Activated CD4-positive, alpha-beta memory T cell treated with anti-CD3 and anti-CD28 coated beads, Interleukin-2, amount 10 ng/mL, durations not matched to agents 7 days and 5 days (primary cell): ENCODE results near the gene IQCN. TPM values are rescaled to one million over a fixed set of nuclear protein-coding genes. Genes with fewer than 3 reads are reported as not detected.
"Not testable (repeated sequence)": the region's sequence is repeated elsewhere in the genome, so short reads cannot be mapped to it uniquely, and the experiment has no call there.

ENCODE experiments used
- CTCF ChIA-PET: fragments of 350-600 bp; sonication (Branson Sonifier 250); formaldehyde crosslinking; loops from one replicate; lab custom pipeline; 2021; ENCODE audit warnings: antibody characterized with exemption, inconsistent platforms; lab: Charles Lee
- POLR2A ChIA-PET: fragments of 350-600 bp; sonication (Branson Sonifier 250); formaldehyde crosslinking; loops from one replicate; lab custom pipeline; 2021; ENCODE audit warnings: antibody characterized with exemption; lab: Charles Lee
- DNase-seq: peaks from one replicate; pipeline ENCODE4 v3.0.0-alpha.2; 2020
- H3K27ac Mint-ChIP-seq: one replicate; pipeline ENCODE4 v1.8.0; 2021; ENCODE audit warnings: mild to moderate bottlenecking, mixed read lengths
- H3K27me3 Mint-ChIP-seq: one replicate; pipeline ENCODE4 v1.8.0; 2021; ENCODE audit warnings: mixed read lengths
- H3K36me3 Mint-ChIP-seq: one replicate; pipeline ENCODE4 v1.8.0; 2021; ENCODE audit warnings: low read depth, mixed read lengths
- H3K4me1 Mint-ChIP-seq: one replicate; pipeline ENCODE4 v1.8.0; 2021; ENCODE audit warnings: mixed read lengths
- H3K4me3 Mint-ChIP-seq: one replicate; pipeline ENCODE4 v1.8.0; 2021; ENCODE audit warnings: mild to moderate bottlenecking, mixed read lengths
- H3K9me3 Mint-ChIP-seq: one replicate; pipeline ENCODE4 v1.8.0; 2021; ENCODE audit warnings: mixed read lengths
- total RNA-seq, 2 experiments: library from RNA; stranded (reverse); gene quantifications; one replicate each; pipeline ENCODE4 v1.2.3, GENCODE V29; 2021

The IQCN gene
- total RNA-seq, 2 experiments from 2014 or later = 1.6 to 1.7 TPM

- H3K4me1 Mint-ChIP-seq, H3K27ac Mint-ChIP-seq, POLR2A ChIA-PET, H3K9me3 Mint-ChIP-seq, H3K36me3 Mint-ChIP-seq, H3K4me3 Mint-ChIP-seq, DNase-seq: not testable (repeated sequence)
- peaks cover 12% of the 10 kb centered on the region for H3K27me3 Mint-ChIP-seq
- CTCF ChIA-PET = interaction anchor here (1.6 to 1.8 kb wide), 2 partner anchors 42 to 70 kb away, joined by 4 to 12 read pairs; no protein-coding TSS in a partner anchor
Observed at GRCh38 chr19:18209912-18210311, 64.3 kb downstream of the IQCN start.

GRCh38 chr19:18208098-18208951 lies 65.9 kb downstream of the IQCN start:
- Mint-ChIP-seq H3K27ac (no peak overlapping the region), H3K27me3 (peaks cover 10% of the 10 kb centered on the region), H3K4me1 (peaks cover 15% of the 10 kb centered on the region), H3K9me3 (no peaks in the 10 kb centered on the region), H3K4me3 (no peak overlapping the region), H3K36me3 (no peaks in the 10 kb centered on the region)
- CTCF ChIA-PET = interaction anchor here (0.5 to 8.5 kb wide), 14 partner anchors 11 to 1306 kb away, joined by 3 to 70 read pairs (median 4); no protein-coding TSS in a partner anchor
- POLR2A ChIA-PET = no interaction called here
- DNase-seq = peak; percentile 58

Other genes starting within 250 kb of the IQCN start
- 10 to 100 TPM; 66.1 to 70.6 TPM for gene IL12RB1, start 187.5 kb downstream of the IQCN start, total RNA-seq
- 10 to 100 TPM; 29.2 to 29.9 TPM for gene MAST3, start 176.7 kb downstream of the IQCN start, total RNA-seq
- 10 to 100 TPM; 10.9 to 11.3 TPM for gene PIK3R2, start 121.3 kb downstream of the IQCN start, total RNA-seq
- 10 to 100 TPM; 48.0 to 55.6 TPM for gene IFI30, start 100.6 kb downstream of the IQCN start, total RNA-seq
- gene MPV17L2, start 81.2 kb downstream of the IQCN start, total RNA-seq = 1 to 10 TPM; 6.2 to 6.3 TPM
- 1 to 10 TPM; 3.7 to 5.3 TPM for gene RAB3A, start 70.4 kb downstream of the IQCN start, total RNA-seq
- gene PDE4C, start 48.0 kb downstream of the IQCN start, total RNA-seq = under 1 TPM; 0.13 to 0.18 TPM
- 100 to 1,000 TPM; 390 to 402 TPM for gene JUND, start 7.2 kb upstream of the IQCN start, total RNA-seq
- gene LSM4, start 48.6 kb upstream of the IQCN start, total RNA-seq = 100 to 1,000 TPM; 180 to 186 TPM
- gene PGPEP1, start 66.1 kb upstream of the IQCN start, total RNA-seq = 10 to 100 TPM; 42.7 to 44.0 TPM
- gene GDF15, start 111.7 kb upstream of the IQCN start, total RNA-seq = not detected
- gene LRRC25, start 123.2 kb upstream of the IQCN start, total RNA-seq = not detected
- 100 to 1,000 TPM; 140 to 153 TPM for gene SSBP4, start 144.9 kb upstream of the IQCN start, total RNA-seq
- 10 to 100 TPM; 16.7 to 18.0 TPM for gene ISYNA1, start 163.7 kb upstream of the IQCN start, total RNA-seq
- 10 to 100 TPM; 26.2 to 26.3 TPM for gene ELL, start 247.6 kb upstream of the IQCN start, total RNA-seq